HG03432 (cell line): ENCODE data around the gene BET1L.
A peak's percentile ranks its signal among the peaks of the same experiment; 100 is the strongest.

Source experiments
- ATAC-seq: cut with Tn5 transposase; IDR thresholded peaks from one replicate; pipeline ENCODE4 v1.9.1; 2021; ENCODE audit warnings: mild to moderate bottlenecking, moderate library complexity; ENCODE audit not compliant: unreplicated experiment

Gene BET1L

GRCh38 chr11:210803-211180 lies 3.6 kb upstream of the BET1L start:
- no peak for ATAC-seq

- no peak for ATAC-seq
These were observed 3.1 kb upstream of the BET1L start for GRCh38 chr11:210122-210802.

GRCh38 chr11:209275-210121 lies 2.3 kb upstream of the BET1L start:
- ATAC-seq = no peak

GRCh38 chr11:208917-209260 lies 1.7 kb upstream of the BET1L start:
- ATAC-seq = no peak

GRCh38 chr11:208181-208916 lies 1.1 kb upstream of the BET1L start:
- peak; percentile 45 for ATAC-seq

GRCh38 chr11:207863-208180 lies 623 bp upstream of the BET1L start:
- no peak for ATAC-seq

- ATAC-seq = peak; percentile 3
These were observed 532 bp downstream of the BET1L start for GRCh38 chr11:206526-207207.

- no peak for ATAC-seq
These were observed 1.2 kb downstream of the BET1L start for GRCh38 chr11:206002-206384.

- ATAC-seq = no peak
These were observed 1.8 kb downstream of the BET1L start for GRCh38 chr11:205221-206001.

- ATAC-seq = no peak
These were observed 2.6 kb downstream of the BET1L start for GRCh38 chr11:204587-205109.

GRCh38 chr11:203945-204586 lies 3.1 kb downstream of the BET1L start:
- no peak for ATAC-seq

- no peak for ATAC-seq
These were observed 3.9 kb downstream of the BET1L start for GRCh38 chr11:203056-203944.

- ATAC-seq = no peak
These were observed 4.7 kb downstream of the BET1L start for GRCh38 chr11:202490-202889.

GRCh38 chr11:201966-202365 lies 5.2 kb downstream of the BET1L start:
- ATAC-seq = no peak

GRCh38 chr11:200224-201003 lies 6.8 kb downstream of the BET1L start:
- no peak for ATAC-seq

- ATAC-seq = no peak
These were observed 7.4 kb downstream of the BET1L start for GRCh38 chr11:199782-200181.

- no peak for ATAC-seq
These were observed 8.1 kb downstream of the BET1L start for GRCh38 chr11:199004-199581.
